Stomach (tissue), 4 donors: Measurements from ENCODE around the gene PCDHGA11.

Source experiments
- EP300 ChIP-seq: sonication (generic); formaldehyde crosslinking; IDR thresholded peaks from one replicate; pipeline ENCODE4 v1.6.1; 2017; ENCODE audit warnings: antibody characterized with exemption
- TF ChIP-seq, protein P1 (sequence below), 7 experiments: fragments of 450-650 bp in 4 of 7; fragments of 200-600 bp in 3 of 7; sonication (generic) in 3 of 7; IDR thresholded peaks; one replicate each; pipeline ENCODE4 v1.5.1; 2016 to 2019; ENCODE audit warnings: antibody characterized with exemption in 7 of 7, control low read depth in 2 of 7, mild to moderate bottlenecking in 1 of 7

DNA sequence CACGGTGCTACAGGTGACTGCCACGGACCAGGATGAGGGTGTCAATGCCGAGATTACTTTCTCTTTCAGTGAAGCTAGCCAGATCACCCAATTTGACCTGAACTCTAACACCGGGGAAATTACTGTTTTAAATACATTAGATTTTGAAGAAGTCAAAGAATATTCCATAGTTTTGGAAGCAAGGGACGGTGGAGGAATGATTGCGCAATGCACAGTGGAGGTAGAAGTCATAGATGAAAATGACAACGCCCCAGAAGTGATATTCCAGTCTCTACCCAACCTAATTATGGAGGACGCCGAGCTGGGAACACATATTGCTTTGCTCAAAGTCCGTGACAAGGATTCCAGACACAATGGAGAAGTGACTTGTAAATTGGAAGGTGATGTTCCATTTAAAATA lies 32.2 kb upstream of the PCDHGA11 start:
- TF ChIP-seq EP300, result no peak
- TF ChIP-seq, protein P1, sequence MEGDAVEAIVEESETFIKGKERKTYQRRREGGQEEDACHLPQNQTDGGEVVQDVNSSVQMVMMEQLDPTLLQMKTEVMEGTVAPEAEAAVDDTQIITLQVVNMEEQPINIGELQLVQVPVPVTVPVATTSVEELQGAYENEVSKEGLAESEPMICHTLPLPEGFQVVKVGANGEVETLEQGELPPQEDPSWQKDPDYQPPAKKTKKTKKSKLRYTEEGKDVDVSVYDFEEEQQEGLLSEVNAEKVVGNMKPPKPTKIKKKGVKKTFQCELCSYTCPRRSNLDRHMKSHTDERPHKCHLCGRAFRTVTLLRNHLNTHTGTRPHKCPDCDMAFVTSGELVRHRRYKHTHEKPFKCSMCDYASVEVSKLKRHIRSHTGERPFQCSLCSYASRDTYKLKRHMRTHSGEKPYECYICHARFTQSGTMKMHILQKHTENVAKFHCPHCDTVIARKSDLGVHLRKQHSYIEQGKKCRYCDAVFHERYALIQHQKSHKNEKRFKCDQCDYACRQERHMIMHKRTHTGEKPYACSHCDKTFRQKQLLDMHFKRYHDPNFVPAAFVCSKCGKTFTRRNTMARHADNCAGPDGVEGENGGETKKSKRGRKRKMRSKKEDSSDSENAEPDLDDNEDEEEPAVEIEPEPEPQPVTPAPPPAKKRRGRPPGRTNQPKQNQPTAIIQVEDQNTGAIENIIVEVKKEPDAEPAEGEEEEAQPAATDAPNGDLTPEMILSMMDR (IDR thresholded peaks at IDR 0.05), result no peak
